ENCODE data around the gene PDE4B.

DNA sequence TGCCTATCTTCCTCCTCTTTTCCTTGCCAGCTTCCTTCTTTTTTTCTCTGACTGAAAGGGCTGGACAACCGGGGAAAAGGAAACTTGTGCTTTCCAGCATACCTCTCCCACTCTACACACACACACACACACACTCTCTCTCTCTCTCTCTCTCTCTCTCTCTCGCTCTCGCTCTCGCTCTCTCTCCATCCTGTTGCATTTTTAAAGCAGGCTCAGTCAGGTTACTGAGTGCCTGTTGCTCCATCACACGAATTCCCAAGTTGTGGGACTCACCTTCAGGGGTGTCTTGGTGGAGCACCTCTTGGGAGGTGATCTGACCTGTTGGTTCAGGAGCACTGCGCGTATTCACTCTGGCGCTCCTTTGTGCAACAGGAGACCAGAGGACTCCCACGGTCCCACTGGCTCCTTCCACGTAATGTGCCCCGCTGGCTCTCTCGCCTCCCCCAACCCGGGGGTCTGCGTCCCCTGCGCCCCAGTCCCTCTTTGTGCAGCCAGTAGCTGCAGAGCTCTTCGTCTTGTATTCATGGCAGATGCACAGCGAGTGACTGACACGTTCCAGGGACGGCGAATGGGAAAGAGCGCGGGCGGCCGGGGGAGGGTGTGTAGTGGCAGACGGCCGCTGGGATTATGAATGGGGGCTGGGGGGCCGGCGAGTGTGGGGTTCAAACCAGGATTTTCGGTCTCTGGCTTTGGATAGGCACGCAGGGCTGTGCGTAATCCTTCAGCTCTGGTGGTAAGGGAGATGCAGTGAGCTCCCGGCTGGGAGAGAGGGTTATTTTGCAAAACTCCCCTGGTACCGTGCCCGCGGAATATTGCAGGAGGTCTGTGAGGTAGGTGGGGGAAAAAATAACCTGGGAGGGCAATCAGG, 660 bp upstream of the PDE4B start:
- TF ChIP-seq, protein P1, sequence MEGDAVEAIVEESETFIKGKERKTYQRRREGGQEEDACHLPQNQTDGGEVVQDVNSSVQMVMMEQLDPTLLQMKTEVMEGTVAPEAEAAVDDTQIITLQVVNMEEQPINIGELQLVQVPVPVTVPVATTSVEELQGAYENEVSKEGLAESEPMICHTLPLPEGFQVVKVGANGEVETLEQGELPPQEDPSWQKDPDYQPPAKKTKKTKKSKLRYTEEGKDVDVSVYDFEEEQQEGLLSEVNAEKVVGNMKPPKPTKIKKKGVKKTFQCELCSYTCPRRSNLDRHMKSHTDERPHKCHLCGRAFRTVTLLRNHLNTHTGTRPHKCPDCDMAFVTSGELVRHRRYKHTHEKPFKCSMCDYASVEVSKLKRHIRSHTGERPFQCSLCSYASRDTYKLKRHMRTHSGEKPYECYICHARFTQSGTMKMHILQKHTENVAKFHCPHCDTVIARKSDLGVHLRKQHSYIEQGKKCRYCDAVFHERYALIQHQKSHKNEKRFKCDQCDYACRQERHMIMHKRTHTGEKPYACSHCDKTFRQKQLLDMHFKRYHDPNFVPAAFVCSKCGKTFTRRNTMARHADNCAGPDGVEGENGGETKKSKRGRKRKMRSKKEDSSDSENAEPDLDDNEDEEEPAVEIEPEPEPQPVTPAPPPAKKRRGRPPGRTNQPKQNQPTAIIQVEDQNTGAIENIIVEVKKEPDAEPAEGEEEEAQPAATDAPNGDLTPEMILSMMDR (optimal IDR thresholded peaks at IDR 0.05 in 1 of 3, IDR thresholded peaks at IDR 0.05 in 1 of 3, conservative IDR thresholded peaks at IDR 0.05 in 1 of 3; ENCODE audit: extremely low read depth in 1 of 3, insufficient read depth in 2 of 3, low read length in 3 of 3) = no peak
- peak; percentile 33 for TF ChIP-seq EZH2 (IDR thresholded peaks at IDR 0.05; ENCODE audit: low read length)

Data from keratinocyte (primary cell).